IMR-90 (cell line): Measurements from ENCODE around the gene PDIA2. TPM values are rescaled to one million over a fixed set of nuclear protein-coding genes. Genes with fewer than 3 reads are reported as not detected.
"Not testable (repeated sequence)": the region's sequence is repeated elsewhere in the genome, so short reads cannot be mapped to it uniquely, and the experiment has no call there.

ENCODE experiments used
- ATAC-seq: fragments of 200-7000 bp; cut with Tn5 transposase; 2 replicates; pipeline ENCODE4 v1.9.1; 2020; ENCODE audit warnings: low read depth, mild to moderate bottlenecking, moderate library complexity
- BruUV-seq: library from RNA; stranded (reverse); fragments of 400-500 nt; replicated peaks from 2 replicates; lab custom pipeline; 2021; lab: Mats Ljungman, UMichigan
- CTCF ChIA-PET: fragments of 300-600 bp; formaldehyde crosslinking; extraction: SDS; loops from one replicate; lab custom pipeline; 2021; ENCODE audit warnings: antibody characterized with exemption; lab: Yijun Ruan, JAX
- POLR2A ChIA-PET: fragments of 300-600 bp; sonication (Branson Sonifier 250); formaldehyde crosslinking; loops from one replicate; lab custom pipeline; 2022; ENCODE audit warnings: antibody characterized with exemption; ENCODE audit not compliant: unreplicated experiment; lab: Charles Lee
- DNase-seq: peaks from one replicate; pipeline ENCODE4 v3.0.0; 2013
- H2AFZ ChIP-seq: replicated peaks from 2 replicates; pipeline ENCODE3; 2013; ENCODE audit warnings: low read length, mild to moderate bottlenecking; ENCODE audit not compliant: poor library complexity
- H2AK5ac ChIP-seq: 2 replicates; pipeline ENCODE4 v1.6.1; 2013; ENCODE audit warnings: low read depth, low read length, inconsistent platforms
- H2AK9ac ChIP-seq: replicated peaks from 2 replicates; pipeline ENCODE3; 2013; ENCODE audit warnings: mild to moderate bottlenecking, low read depth, low read length, moderate library complexity; ENCODE audit not compliant: poor library complexity
- H2BK120ac ChIP-seq: 2 replicates; pipeline ENCODE4 v1.6.1; 2013; ENCODE audit warnings: low read depth, low read length, inconsistent platforms
- H2BK15ac ChIP-seq: 3 replicates; pipeline ENCODE4 v1.6.1; 2013; ENCODE audit warnings: low read depth, low read length, inconsistent platforms
- H2BK20ac ChIP-seq: 2 replicates; pipeline ENCODE4 v1.6.1; 2013; ENCODE audit warnings: low read depth, mild to moderate bottlenecking, inconsistent platforms, low read length, moderate library complexity
- H2BK5ac ChIP-seq: 2 replicates; pipeline ENCODE4 v1.6.1; 2013; ENCODE audit warnings: mild to moderate bottlenecking, low read depth, low read length, inconsistent platforms; ENCODE audit not compliant: poor library complexity, severe bottlenecking
- H3K14ac ChIP-seq: replicated peaks from 2 replicates; pipeline ENCODE4 v1.6.1; 2013; ENCODE audit warnings: low read depth, low read length, inconsistent platforms
- H3K18ac ChIP-seq: 2 replicates; pipeline ENCODE4 v1.6.1; 2013; ENCODE audit warnings: low read depth, low read length, control low read depth
- H3K23ac ChIP-seq: 2 replicates; pipeline ENCODE4 v1.6.1; 2013; ENCODE audit warnings: low read depth, low read length, inconsistent platforms
- H3K27ac ChIP-seq: 2 replicates; pipeline ENCODE4 v1.5.1; 2013; ENCODE audit warnings: mild to moderate bottlenecking, control low read depth, low read length; ENCODE audit not compliant: insufficient read depth
- H3K27me3 ChIP-seq: 2 replicates; pipeline ENCODE4 v1.6.1; 2013; ENCODE audit warnings: low read length; ENCODE audit not compliant: control insufficient read depth, insufficient read depth
- H3K36me3 ChIP-seq: 2 replicates; pipeline ENCODE4 v1.6.1; 2013; ENCODE audit warnings: low read length, mixed read lengths; ENCODE audit not compliant: control insufficient read depth, insufficient read depth
- H3K4ac ChIP-seq: 2 replicates; pipeline ENCODE4 v1.6.1; 2013; ENCODE audit warnings: low read depth, low read length, inconsistent platforms
- H3K4me1 ChIP-seq: 2 replicates; pipeline ENCODE4 v1.6.1; 2013; ENCODE audit warnings: low read length, mixed read lengths; ENCODE audit not compliant: control insufficient read depth, insufficient read depth
- H3K4me2 ChIP-seq: 2 replicates; pipeline ENCODE4 v1.6.1; 2013; ENCODE audit warnings: low read depth, mild to moderate bottlenecking, control low read depth, low read length, moderate library complexity
- H3K4me3 ChIP-seq: 2 replicates; pipeline ENCODE4 v1.5.1; 2013; ENCODE audit warnings: low read depth, mild to moderate bottlenecking, control low read depth, low read length, moderate library complexity; ENCODE audit not compliant: insufficient read depth
- H3K56ac ChIP-seq: 2 replicates; pipeline ENCODE4 v1.6.1; 2013; ENCODE audit warnings: low read length, inconsistent platforms; ENCODE audit not compliant: insufficient read depth; ENCODE audit errors: extremely low read depth
- H3K79me1 ChIP-seq, 2 experiments: 2 replicates each; pipeline ENCODE4 v1.6.1; 2013; ENCODE audit warnings: low read length in 2 of 2, inconsistent platforms in 1 of 2, low read depth in 1 of 2
- H3K9ac ChIP-seq: 2 replicates; pipeline ENCODE4 v1.6.1; 2013; ENCODE audit warnings: low read depth, low read length, control low read depth
- H3K9me1 ChIP-seq: 2 replicates; pipeline ENCODE4 v1.6.1; 2013; ENCODE audit warnings: low read length, inconsistent platforms; ENCODE audit not compliant: insufficient read depth
- H3K9me3 ChIP-seq: 2 replicates; pipeline ENCODE4 v1.6.1; 2013; ENCODE audit warnings: low read length; ENCODE audit not compliant: control insufficient read depth, insufficient read depth
- H4K20me1 ChIP-seq: 2 replicates; pipeline ENCODE4 v1.6.1; 2013; ENCODE audit warnings: low read length, inconsistent platforms; ENCODE audit not compliant: insufficient read depth
- H4K5ac ChIP-seq: 2 replicates; pipeline ENCODE4 v1.6.1; 2013; ENCODE audit warnings: mild to moderate bottlenecking, low read depth, low read length, control low read depth
- H4K8ac ChIP-seq, 2 experiments: 2 replicates each; pipeline ENCODE4 v1.6.1; 2013; ENCODE audit warnings: low read depth in 2 of 2, low read length in 2 of 2, control low read depth in 1 of 2, inconsistent platforms in 1 of 2
- H4K91ac ChIP-seq: 2 replicates; pipeline ENCODE4 v1.6.1; 2013; ENCODE audit warnings: low read depth, low read length, inconsistent platforms; ENCODE audit not compliant: insufficient read depth
- BHLHE40 ChIP-seq: fragments of 150-350 bp; IDR thresholded peaks from 2 replicates; pipeline ENCODE4 v1.6.1; 2016; ENCODE audit warnings: mild to moderate bottlenecking, low read depth, low read length
- WGBS, 2 experiments: methylation state at CpG; one replicate each; pipeline versions ENCODE4 v1.1.5 to v1.1.7; 2013; ENCODE audit warnings: missing lambda C conversion rate in 2 of 2; ENCODE audit not compliant: insufficient read length in 1 of 2; ENCODE audit errors: extremely low coverage in 2 of 2; 5-methylcytosine and 5-hydroxymethylcytosine counted together
- dilution Hi-C: fragments of 300-500 bp; cut with HindIII; formaldehyde crosslinking; loops from one replicate; pipeline ENCODE4 v1.14.3; 2018; ENCODE audit warnings: low sequenced_read_pairs; ENCODE audit not compliant: unreplicated experiment
- in situ Hi-C: fragments of 300-500 bp; cut with MboI; formaldehyde crosslinking; loops from 3 replicates; pipeline ENCODE4 v1.14.3; 2019; ENCODE audit warnings: low sequenced_read_pairs, inconsistent platforms, mixed read lengths
- intact Hi-C: fragments of 100-400 bp; cut with micrococcal nuclease; formaldehyde crosslinking; loops from 2 replicates; pipeline ENCODE4 v1.10.0; 2022
- polyA plus RNA-seq, 3 experiments: library from polyadenylated mRNA; depleted of rRNA; stranded (reverse); fragments of >200 nt; gene quantifications; 2 replicates each; pipeline ENCODE4 v1.2.3, GENCODE V29; 2012; ENCODE audit warnings: low replicate concordance in 1 of 3
- total RNA-seq: library from RNA; depleted of rRNA; stranded (reverse); fragments of >200 nt; gene quantifications from 2 replicates; pipeline ENCODE4 v1.2.3, GENCODE V29; 2012

PDIA2 gene
- total and polyA plus RNA-seq, 2 of the 4 experiments (the other 2 are of a cell fraction): 0.17 TPM; not detected in 1

- TF ChIP-seq BHLHE40: no peak
These were observed 50.6 kb downstream of the PDIA2 start (continued) for GRCh38 chr16:333406-334094.

DNA sequence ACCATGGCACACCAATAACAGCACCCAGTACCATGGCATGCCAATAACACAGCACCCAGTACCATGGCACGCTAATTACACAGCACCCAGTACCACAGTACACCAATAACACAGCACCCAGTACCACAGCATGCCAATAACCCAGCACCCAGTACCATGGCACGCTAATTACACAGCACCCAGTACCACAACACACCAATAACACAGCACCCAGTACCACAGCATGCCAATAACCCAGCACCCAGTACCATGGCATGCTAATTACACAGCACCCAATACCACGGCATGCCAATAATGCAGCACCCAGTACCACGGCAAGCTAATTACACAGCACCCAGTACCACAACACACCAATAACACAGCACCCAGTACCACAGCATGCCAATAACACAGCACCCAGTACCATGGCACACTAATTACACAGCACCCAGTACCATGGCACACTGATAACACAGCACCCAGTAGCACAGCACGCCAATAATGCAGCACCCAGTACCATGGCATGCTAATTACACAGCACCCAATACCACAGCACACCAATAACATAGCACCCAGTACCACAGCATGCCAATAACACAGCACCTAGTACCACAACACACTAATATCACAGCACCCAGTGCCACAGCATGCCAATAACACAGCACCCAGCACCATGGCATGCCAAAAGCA, 51.3 kb downstream of the PDIA2 start:
- H4K91ac ChIP-seq, H3K36me3 ChIP-seq, H3K18ac ChIP-seq, in situ Hi-C loops, H3K4ac ChIP-seq, H3K27me3 ChIP-seq, DNase-seq, H4K8ac ChIP-seq, H3K9me3 ChIP-seq, H3K27ac ChIP-seq, H2BK20ac ChIP-seq, H2AFZ ChIP-seq, H4K5ac ChIP-seq, H2AK9ac ChIP-seq, H2BK5ac ChIP-seq, CTCF ChIA-PET, H3K4me2 ChIP-seq, dilution Hi-C loops, H3K4me3 ChIP-seq, H2BK15ac ChIP-seq, H3K9ac ChIP-seq, H3K14ac ChIP-seq, H2BK120ac ChIP-seq, H3K56ac ChIP-seq, BruUV-seq, POLR2A ChIA-PET, ATAC-seq: not testable (repeated sequence)
- 94% methylated on average over 2 of the region's 5 CpGs; no CpG with 5 or more reads in 1 of the 2 experiments for WGBS, 2 experiments
- H4K20me1 ChIP-seq: peaks cover 69% of the 10 kb centered on the region
- peak overlapping the region; percentile 81; the same call in 1 of the 2 replicates for H2AK5ac ChIP-seq
- H3K23ac ChIP-seq: 0 out of 2 replicates have a peak overlapping the region, but pooled peaks have one; percentile 16
- H3K4me1 ChIP-seq: peaks cover 13% of the 10 kb centered on the region
- H3K79me1 ChIP-seq: peaks cover 32 to 75% of the 10 kb centered on the region in 2 experiments
- H3K9me1 ChIP-seq: peaks cover 24% of the 10 kb centered on the region
- intact Hi-C loops: loop anchor here (5.0 kb wide), 1 partner anchor 92 kb away; no protein-coding TSS in a partner anchor

- DNase-seq: not testable (repeated sequence)
These were observed 52.1 kb downstream of the PDIA2 start for GRCh38 chr16:334861-335632.

More at GRCh38 chr16:334861-335632, 52.1 kb downstream of the PDIA2 start:
- H3K9me3 ChIP-seq, H2BK15ac ChIP-seq, H3K27ac ChIP-seq, H2BK20ac ChIP-seq, H4K5ac ChIP-seq, H3K14ac ChIP-seq, H3K4me2 ChIP-seq, H3K4me3 ChIP-seq, ATAC-seq, H3K27me3 ChIP-seq, H2AFZ ChIP-seq, in situ Hi-C loops, H3K36me3 ChIP-seq, POLR2A ChIA-PET, H3K56ac ChIP-seq, H4K91ac ChIP-seq, H2BK120ac ChIP-seq, BruUV-seq, H3K4ac ChIP-seq, H3K18ac ChIP-seq, H2BK5ac ChIP-seq, H3K9ac ChIP-seq, dilution Hi-C loops, CTCF ChIA-PET: not testable (repeated sequence)
- peak overlapping the region in 1 of 2 experiments; percentile 28; a peak in 1 of 4 replicates for H4K8ac ChIP-seq
- peak overlapping the region; percentile 50 for H2AK9ac ChIP-seq
- peaks cover 24% of the 10 kb centered on the region for H3K9me1 ChIP-seq
- peaks cover 13% of the 10 kb centered on the region for H3K4me1 ChIP-seq
- peaks cover 76% of the 10 kb centered on the region for H4K20me1 ChIP-seq
- 0 out of 2 replicates have a peak overlapping the region, but pooled peaks have one; percentile 16 for H3K23ac ChIP-seq
- WGBS, 2 experiments: 93% methylated on average over 7 of the region's 11 CpGs; no CpG with 5 or more reads in 1 of the 2 experiments
- H2AK5ac ChIP-seq: peak overlapping the region; percentile 72; the same call in 1 of the 2 replicates
- H3K79me1 ChIP-seq: peaks cover 31 to 80% of the 10 kb centered on the region in 2 experiments
- intact Hi-C loops: loop anchor here (5.0 kb wide), 1 partner anchor 93 kb away; no protein-coding TSS in a partner anchor
